AG09319 (cell line): Measurements from ENCODE around the gene ZCCHC14.
"Not testable (repeated sequence)": the region's sequence is repeated elsewhere in the genome, so short reads cannot be mapped to it uniquely, and the experiment has no call there.

Experiments used
- DNase-seq: peaks from one replicate; pipeline ENCODE4 v3.0.0-alpha.2; 2010; ENCODE audit warnings: low read depth; ENCODE audit errors: extremely low read depth
- CTCF ChIP-seq: IDR thresholded peaks from 2 replicates; pipeline ENCODE4 v1.5.1; 2011; ENCODE audit warnings: low read depth, mild to moderate bottlenecking, inconsistent platforms, low read length, moderate library complexity

ZCCHC14 gene

GRCh38 chr16:87524407-87524806 lies 31.6 kb upstream of the ZCCHC14 start:
- no peak for DNase-seq
- TF ChIP-seq CTCF = no peak

GRCh38 chr16:87523605-87524004 lies 30.8 kb upstream of the ZCCHC14 start:
- DNase-seq = not testable (repeated sequence)

GRCh38 chr16:87521764-87522163 lies 28.9 kb upstream of the ZCCHC14 start:
- DNase-seq = not testable (repeated sequence)

GRCh38 chr16:87519170-87519569 lies 26.3 kb upstream of the ZCCHC14 start:
- DNase-seq = not testable (repeated sequence)

- DNase-seq = not testable (repeated sequence)
Measured at GRCh38 chr16:87518430-87519051, 25.7 kb upstream of the ZCCHC14 start.

GRCh38 chr16:87517610-87518429 lies 25.0 kb upstream of the ZCCHC14 start:
- not testable (repeated sequence) for DNase-seq

GRCh38 chr16:87516361-87516760 lies 23.5 kb upstream of the ZCCHC14 start:
- no peak for TF ChIP-seq CTCF
- no peak for DNase-seq

GRCh38 chr16:87515475-87516330 lies 22.9 kb upstream of the ZCCHC14 start:
- no peak for TF ChIP-seq CTCF

GRCh38 chr16:87509778-87510177 lies 17.0 kb upstream of the ZCCHC14 start:
- not testable (repeated sequence) for DNase-seq

More at GRCh38 chr16:87515475-87516330, 22.9 kb upstream of the ZCCHC14 start:
- DNase-seq = no peak

- DNase-seq = no peak
- TF ChIP-seq CTCF = no peak
Measured at GRCh38 chr16:87507351-87508069, 14.7 kb upstream of the ZCCHC14 start.
